Measurements from ENCODE around the gene DGCR2.
"Not testable (repeated sequence)": the region's sequence is repeated elsewhere in the genome, so short reads cannot be mapped to it uniquely, and the experiment has no call there.

- not testable (repeated sequence) for TF ChIP-seq CTCF (IDR thresholded peaks at IDR 0.05 in 8 of 11, conservative IDR thresholded peaks at IDR 0.05 in 3 of 11); POLR2AphosphoS5 (IDR thresholded peaks at IDR 0.05); POLR2A (IDR thresholded peaks at IDR 0.05)
Observed at GRCh38 chr22:19027371-19028059, 94.7 kb downstream of the DGCR2 start.

Measured in spleen (tissue), 7 donors.